Central memory CD8-positive, alpha-beta T cell (primary cell): Measurements from ENCODE around the gene SRP68.
A peak's percentile ranks its signal among the peaks of the same experiment; 100 is the strongest.

ENCODE experiments used
- ATAC-seq: fragments of 150-1000 bp; cut with Tn5 transposase; replicated peaks from 2 replicates; pipeline ENCODE4 v1.10.0; 2022; ENCODE audit warnings: mild to moderate bottlenecking, moderate FRiP score, moderate number of reproducible peaks; ENCODE audit not compliant: poor library complexity, severe bottlenecking; ENCODE audit errors: extremely low read depth
- DNase-seq, 2 donors: peaks; one replicate each; pipeline ENCODE4 v3.0.0; 2021; ENCODE audit warnings: low spot score in 2 of 2
- H3K27ac Mint-ChIP-seq: one replicate; pipeline ENCODE4 v1.8.0; 2022; ENCODE audit warnings: low read depth, mild to moderate bottlenecking, moderate library complexity, mixed read lengths
- H3K27me3 Mint-ChIP-seq: one replicate; pipeline ENCODE4 v1.8.0; 2022; ENCODE audit warnings: mixed read lengths
- H3K36me3 Mint-ChIP-seq: one replicate; pipeline ENCODE4 v1.8.0; 2022; ENCODE audit warnings: mild to moderate bottlenecking, moderate library complexity, mixed read lengths; ENCODE audit not compliant: insufficient read depth
- H3K4me1 Mint-ChIP-seq: one replicate; pipeline ENCODE4 v1.8.0; 2022; ENCODE audit warnings: mixed read lengths
- H3K4me3 Mint-ChIP-seq: one replicate; pipeline ENCODE4 v1.8.0; 2022; ENCODE audit warnings: mild to moderate bottlenecking, moderate library complexity, mixed read lengths
- H3K9me3 Mint-ChIP-seq: one replicate; pipeline ENCODE4 v1.8.0; 2022; ENCODE audit warnings: mixed read lengths

SRP68 gene

DNA sequence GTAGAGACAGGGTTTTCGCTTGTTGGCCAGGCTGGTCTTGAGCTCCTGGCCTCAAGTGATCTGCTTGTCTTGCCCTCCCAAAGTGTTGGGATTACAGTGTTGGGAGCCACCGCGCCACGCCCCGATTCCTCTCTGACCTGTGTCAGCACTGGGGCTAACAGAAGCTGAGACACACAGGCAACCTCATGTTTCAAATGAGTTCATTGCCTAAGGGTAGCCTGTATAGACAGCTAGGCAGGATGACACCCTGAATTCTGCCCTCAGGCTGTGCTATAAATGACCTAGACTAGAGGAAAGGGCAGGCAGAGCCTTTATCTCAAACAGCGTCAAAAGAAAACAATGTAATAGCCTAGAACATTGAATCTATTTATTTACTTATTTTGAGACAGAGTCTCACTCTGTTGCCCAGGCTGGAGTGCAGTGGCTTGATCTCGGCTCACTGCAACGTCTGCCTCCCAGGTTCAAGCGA, 74.0 kb downstream of the SRP68 start:
- peaks cover 12% of the 10 kb centered on the region for H3K4me1 Mint-ChIP-seq
- no peak overlapping the region for H3K4me3 Mint-ChIP-seq
- no peaks in the 10 kb centered on the region for H3K27me3 Mint-ChIP-seq
- no peak overlapping the region for H3K27ac Mint-ChIP-seq
- ATAC-seq: no peak
- peaks cover 13% of the 10 kb centered on the region for H3K36me3 Mint-ChIP-seq
- DNase-seq: no peak
- H3K9me3 Mint-ChIP-seq: no peaks in the 10 kb centered on the region

DNA sequence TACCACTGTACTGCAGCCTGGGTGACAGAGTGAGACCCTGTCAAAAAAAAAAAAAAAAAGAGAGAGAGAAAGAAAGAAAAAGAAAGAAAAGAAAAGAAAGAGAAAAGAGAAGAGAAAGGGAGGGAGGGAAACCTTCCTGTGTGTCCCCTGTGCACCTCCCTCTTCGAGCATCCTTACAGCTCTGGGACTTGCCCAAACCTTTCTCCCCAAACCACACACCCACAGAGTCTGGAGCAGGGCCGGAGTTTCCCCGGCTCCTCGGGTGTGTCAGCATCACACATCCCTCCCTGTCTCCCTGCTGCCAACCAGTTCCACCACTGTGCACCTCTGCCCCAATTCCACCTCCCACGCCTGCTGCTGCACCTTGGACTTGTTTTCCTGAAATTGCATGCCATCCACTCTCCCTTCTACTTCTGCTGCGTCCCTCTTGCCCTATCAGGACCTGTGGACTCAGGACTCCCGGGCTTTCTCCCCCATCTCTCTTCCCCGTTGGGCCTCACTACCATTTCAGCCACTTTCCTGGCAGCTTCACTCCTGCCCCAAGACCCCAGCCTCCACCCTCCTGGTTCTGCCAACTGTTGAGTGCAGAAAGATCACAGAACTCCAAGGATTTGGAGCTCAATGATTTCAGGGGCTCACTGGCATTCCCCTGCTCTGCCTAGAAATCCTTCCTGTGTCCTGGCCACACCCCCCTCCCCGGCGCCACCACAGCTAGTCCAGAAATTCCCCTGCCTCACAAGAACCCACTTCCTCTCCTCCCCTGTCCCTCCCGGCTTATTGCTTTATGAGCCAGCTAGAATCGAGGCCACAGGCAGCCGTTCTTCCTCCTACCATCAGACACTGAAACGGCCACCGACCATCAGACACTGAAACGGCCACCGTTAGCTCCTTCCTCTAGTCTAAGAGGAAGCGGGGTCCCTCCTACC, 75.4 kb downstream of the SRP68 start:
- no peak overlapping the region for H3K4me3 Mint-ChIP-seq
- ATAC-seq: no peak
- H3K27me3 Mint-ChIP-seq: no peaks in the 10 kb centered on the region
- H3K27ac Mint-ChIP-seq: peak overlapping the region; percentile 49
- peaks cover 12% of the 10 kb centered on the region for H3K4me1 Mint-ChIP-seq
- H3K9me3 Mint-ChIP-seq: no peaks in the 10 kb centered on the region
- no peak for DNase-seq
- H3K36me3 Mint-ChIP-seq: peaks cover 17% of the 10 kb centered on the region

DNA sequence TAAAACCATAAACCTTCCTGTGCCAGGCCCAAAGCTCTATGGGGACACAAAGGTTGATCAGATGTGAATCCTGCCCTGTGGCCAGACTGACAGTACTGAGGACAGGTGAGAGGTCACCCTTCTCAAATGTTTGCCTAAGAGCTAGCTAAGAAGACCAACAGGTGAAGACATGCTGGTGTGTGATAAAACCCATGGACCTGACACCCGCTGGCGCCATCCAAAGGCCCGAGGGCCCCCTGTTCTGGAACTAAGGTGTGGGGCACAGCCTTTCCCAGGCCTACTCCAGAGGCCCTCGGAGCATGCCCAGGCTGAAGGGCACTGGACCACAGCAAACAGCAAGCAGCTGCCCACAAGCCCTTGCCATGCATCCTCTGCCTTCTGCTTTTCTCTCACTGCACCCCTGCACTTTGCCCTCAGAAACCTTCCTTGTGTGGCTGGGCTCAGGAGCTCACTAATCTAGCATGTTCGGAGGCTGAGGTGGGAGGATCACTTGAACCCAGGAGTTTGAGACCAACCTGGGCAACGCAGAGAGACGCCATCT, 76.9 kb downstream of the SRP68 start:
- Mint-ChIP-seq H3K27ac (no peak overlapping the region), H3K9me3 (no peaks in the 10 kb centered on the region), H3K36me3 (peaks cover 24% of the 10 kb centered on the region), H3K27me3 (no peaks in the 10 kb centered on the region), H3K4me3 (no peak overlapping the region), H3K4me1 (peaks cover 12% of the 10 kb centered on the region)
- no peak for ATAC-seq
- no peak for DNase-seq

DNA sequence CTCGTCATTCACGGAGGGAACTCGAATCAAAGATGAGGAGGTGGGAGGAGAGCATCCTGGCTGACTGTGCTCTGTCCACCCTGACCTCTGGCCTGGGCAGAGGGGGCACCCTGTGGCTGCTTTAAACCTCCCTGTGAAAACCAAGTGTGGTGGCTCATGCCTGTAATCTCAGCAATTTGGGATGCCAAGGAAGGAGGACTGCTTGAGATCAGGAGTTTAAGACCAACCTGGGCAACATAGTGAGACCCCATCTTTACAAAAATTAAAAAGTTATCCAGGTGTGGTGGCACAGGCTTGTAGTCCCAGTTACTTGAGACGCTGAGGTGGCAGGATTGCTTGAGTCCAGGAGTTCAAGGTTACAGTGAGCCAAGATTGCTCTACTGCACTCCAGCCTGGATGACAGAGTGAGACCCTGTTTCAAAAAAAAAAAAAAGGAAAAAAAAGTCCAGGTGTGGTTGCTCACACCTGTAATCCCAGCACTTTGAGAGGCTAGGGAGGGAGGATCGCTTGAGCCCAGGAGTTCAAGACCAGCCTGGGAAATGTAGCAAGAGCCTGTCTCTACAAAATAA, 77.4 kb downstream of the SRP68 start:
- no peaks in the 10 kb centered on the region for H3K27me3 Mint-ChIP-seq
- H3K4me1 Mint-ChIP-seq: peaks cover 12% of the 10 kb centered on the region
- ATAC-seq (no peak), DNase-seq (no peak)
- no peaks in the 10 kb centered on the region for H3K9me3 Mint-ChIP-seq
- no peak overlapping the region for H3K4me3 Mint-ChIP-seq
- no peak overlapping the region for H3K27ac Mint-ChIP-seq
- H3K36me3 Mint-ChIP-seq: peaks cover 24% of the 10 kb centered on the region

DNA sequence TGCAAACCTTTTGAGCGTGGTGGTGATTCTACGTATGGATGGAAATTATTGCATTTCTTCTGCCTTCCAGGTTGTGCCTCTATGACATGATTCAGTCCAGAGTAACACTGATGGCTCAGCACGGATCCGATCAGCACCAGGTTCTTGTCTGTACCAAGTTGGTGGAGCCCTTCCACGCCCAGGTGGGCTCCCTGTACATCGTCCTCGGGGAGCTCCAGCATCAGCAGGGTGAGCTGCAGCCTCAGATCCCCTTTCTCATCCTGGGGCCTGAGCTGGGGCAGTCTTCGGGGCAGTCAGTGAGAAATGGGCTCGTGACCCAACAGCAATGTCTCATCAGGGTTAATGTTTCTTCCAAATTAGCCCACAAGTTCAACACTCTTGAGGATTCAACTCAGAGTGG, 80.9 kb downstream of the SRP68 start:
- no peak overlapping the region for H3K27ac Mint-ChIP-seq
- H3K4me3 Mint-ChIP-seq: no peak overlapping the region
- H3K4me1 Mint-ChIP-seq: no peaks in the 10 kb centered on the region
- H3K27me3 Mint-ChIP-seq: no peaks in the 10 kb centered on the region
- no peak for DNase-seq
- H3K9me3 Mint-ChIP-seq: no peaks in the 10 kb centered on the region
- no peak for ATAC-seq
- peaks cover 22% of the 10 kb centered on the region for H3K36me3 Mint-ChIP-seq
